HG02884 (cell line): Measurements from ENCODE around the gene RASL10B.

Source experiments
- ATAC-seq: cut with Tn5 transposase; IDR thresholded peaks from one replicate; pipeline ENCODE4 v1.9.1; 2021; ENCODE audit warnings: mild to moderate bottlenecking, moderate library complexity; ENCODE audit not compliant: unreplicated experiment

Gene RASL10B

GRCh38 chr17:35763767-35764122, 32.3 kb downstream of the RASL10B start:
- no peak for ATAC-seq

- peak; percentile 93 for ATAC-seq
Observed at GRCh38 chr17:35764123-35764991, 32.9 kb downstream of the RASL10B start.

GRCh38 chr17:35765086-35765710, 33.8 kb downstream of the RASL10B start:
- no peak for ATAC-seq

GRCh38 chr17:35765756-35766488, 34.5 kb downstream of the RASL10B start:
- no peak for ATAC-seq

GRCh38 chr17:35766489-35766877, 35.0 kb downstream of the RASL10B start:
- no peak for ATAC-seq

- no peak for ATAC-seq
Observed at GRCh38 chr17:35766903-35767510, 35.6 kb downstream of the RASL10B start.

GRCh38 chr17:35768797-35769196, 37.4 kb downstream of the RASL10B start:
- ATAC-seq, result no peak

- no peak for ATAC-seq
Observed at GRCh38 chr17:35769895-35770486, 38.6 kb downstream of the RASL10B start.

GRCh38 chr17:35773129-35773528, 41.7 kb downstream of the RASL10B start:
- ATAC-seq, result no peak

- no peak for ATAC-seq
Observed at GRCh38 chr17:35773679-35774425, 42.4 kb downstream of the RASL10B start.

- ATAC-seq, result no peak
Observed at GRCh38 chr17:35774499-35774898, 43.1 kb downstream of the RASL10B start.

GRCh38 chr17:35775039-35775438, 43.6 kb downstream of the RASL10B start:
- ATAC-seq, result no peak

- ATAC-seq, result no peak
Observed at GRCh38 chr17:35775583-35775982, 44.1 kb downstream of the RASL10B start.

GRCh38 chr17:35778641-35779196, 47.3 kb downstream of the RASL10B start:
- no peak for ATAC-seq

- ATAC-seq, result no peak
Observed at GRCh38 chr17:35780950-35781349, 49.5 kb downstream of the RASL10B start.

GRCh38 chr17:35784895-35785294, 53.5 kb downstream of the RASL10B start:
- no peak for ATAC-seq

- ATAC-seq, result no peak
Observed at GRCh38 chr17:35786941-35787432, 55.5 kb downstream of the RASL10B start.

- no peak for ATAC-seq
Observed at GRCh38 chr17:35788477-35789368, 57.3 kb downstream of the RASL10B start.

- ATAC-seq, result no peak
Observed at GRCh38 chr17:35790841-35791240, 59.4 kb downstream of the RASL10B start.
